T-helper 2 cell treated with Interferon-gamma antibody and Interleukin-4, amounts not matched to agents 100 ng/mL and 5 ng/mL, for 36 hours (primary cell): Measurements from ENCODE around the gene MUC5AC. TPM values are rescaled to one million over a fixed set of nuclear protein-coding genes. Genes with fewer than 3 reads are reported as not detected.

Experiments
- total RNA-seq: library from RNA; stranded (reverse); gene quantifications from 2 replicates; pipeline ENCODE4 v1.2.3, GENCODE V29; 2022

MUC5AC gene
- total RNA-seq, 1 donor from 2014 or later, result not detected

Other genes starting within 250 kb of the MUC5AC start
- 51.8 and 58.9 TPM in 2 replicates for gene CHID1, start 247.1 kb upstream of the MUC5AC start, total RNA-seq
- 59.6 and 69.5 TPM in 2 replicates for gene AP2A2, start 232.1 kb upstream of the MUC5AC start, total RNA-seq
- gene MUC6, start 121.2 kb upstream of the MUC5AC start, total RNA-seq, result not detected in 2 replicates
- gene MUC2, start 83.1 kb upstream of the MUC5AC start, total RNA-seq, result not detected in 2 replicates
- not detected in 2 replicates for gene MUC5B, start 65.1 kb downstream of the MUC5AC start, total RNA-seq
- gene TOLLIP, start 151.7 kb downstream of the MUC5AC start, total RNA-seq, result 26.2 and 29.8 TPM in 2 replicates
- gene BRSK2, start 232.0 kb downstream of the MUC5AC start, total RNA-seq, result 0.09 TPM in 1 of 2 replicates, not detected in the other